Stomach (tissue), 4 donors: ENCODE measurements around the gene ZNF649.

ENCODE experiments used
- CTCF ChIP-seq, 7 experiments: fragments of 450-650 bp in 4 of 7; fragments of 200-600 bp in 3 of 7; sonication (generic) in 3 of 7; IDR thresholded peaks; one replicate each; pipeline ENCODE4 v1.5.1; 2016 to 2019; ENCODE audit warnings: antibody characterized with exemption in 7 of 7, control low read depth in 2 of 7, mild to moderate bottlenecking in 1 of 7
- POLR2A ChIP-seq, 4 donors: fragments of 450-650 bp; IDR thresholded peaks; one replicate each; pipeline ENCODE4 v1.6.1; 2016; ENCODE audit warnings: antibody characterized with exemption in 4 of 4, control low read depth in 2 of 4, mild to moderate bottlenecking in 1 of 4, moderate library complexity in 1 of 4

- TF ChIP-seq CTCF (IDR thresholded peaks at IDR 0.05) (no peak), POLR2A (IDR thresholded peaks at IDR 0.05) (no peak)
These were observed 44.2 kb upstream of the ZNF649 start for GRCh38 chr19:51948975-51949374.
